Nephron progenitor cell (in vitro differentiated cells): Measurements from ENCODE around the gene COMMD1.
A peak's percentile ranks its signal among the peaks of the same experiment; 100 is the strongest.
"Not testable (repeated sequence)": the region's sequence is repeated elsewhere in the genome, so short reads cannot be mapped to it uniquely, and the experiment has no call there.

Source experiments
- DNase-seq: peaks from one replicate; pipeline ENCODE4 v3.0.0; 2021
- H3K27ac Mint-ChIP-seq: 2 replicates; pipeline ENCODE4 v1.8.0; 2021; ENCODE audit warnings: mild to moderate bottlenecking, moderate library complexity, mixed read lengths
- H3K27me3 Mint-ChIP-seq: 2 replicates; pipeline ENCODE4 v1.8.0; 2021; ENCODE audit warnings: mild to moderate bottlenecking, low read depth, mixed read lengths; ENCODE audit not compliant: poor library complexity
- H3K36me3 Mint-ChIP-seq: 2 replicates; pipeline ENCODE4 v1.8.0; 2021; ENCODE audit warnings: low read depth, mixed read lengths
- H3K4me1 Mint-ChIP-seq: 2 replicates; pipeline ENCODE4 v1.8.0; 2021; ENCODE audit warnings: mixed read lengths
- H3K4me3 Mint-ChIP-seq: 2 replicates; pipeline ENCODE4 v1.8.0; 2021; ENCODE audit warnings: mild to moderate bottlenecking, moderate library complexity, mixed read lengths
- H3K9me3 Mint-ChIP-seq: 2 replicates; pipeline ENCODE4 v1.8.0; 2021; ENCODE audit warnings: mild to moderate bottlenecking, moderate library complexity, mixed read lengths
- TF ChIP-seq, protein P1 (sequence below): fragments of 200-600 bp; sonication (generic); IDR thresholded peaks from 2 replicates; pipeline ENCODE4 v1.5.0; 2021; ENCODE audit warnings: antibody characterized with exemption

The COMMD1 gene

GRCh38 chr2:61898810-61899209 lies 6.7 kb upstream of the COMMD1 start:
- no peaks in the 10 kb centered on the region for H3K36me3 Mint-ChIP-seq
- H3K4me3 Mint-ChIP-seq = no peak overlapping the region
- H3K27me3 Mint-ChIP-seq = peaks cover 7% of the 10 kb centered on the region
- no peak overlapping the region for H3K27ac Mint-ChIP-seq
- H3K9me3 Mint-ChIP-seq = no peaks in the 10 kb centered on the region
- DNase-seq = no peak
- H3K4me1 Mint-ChIP-seq = no peaks in the 10 kb centered on the region
- TF ChIP-seq, protein P1, sequence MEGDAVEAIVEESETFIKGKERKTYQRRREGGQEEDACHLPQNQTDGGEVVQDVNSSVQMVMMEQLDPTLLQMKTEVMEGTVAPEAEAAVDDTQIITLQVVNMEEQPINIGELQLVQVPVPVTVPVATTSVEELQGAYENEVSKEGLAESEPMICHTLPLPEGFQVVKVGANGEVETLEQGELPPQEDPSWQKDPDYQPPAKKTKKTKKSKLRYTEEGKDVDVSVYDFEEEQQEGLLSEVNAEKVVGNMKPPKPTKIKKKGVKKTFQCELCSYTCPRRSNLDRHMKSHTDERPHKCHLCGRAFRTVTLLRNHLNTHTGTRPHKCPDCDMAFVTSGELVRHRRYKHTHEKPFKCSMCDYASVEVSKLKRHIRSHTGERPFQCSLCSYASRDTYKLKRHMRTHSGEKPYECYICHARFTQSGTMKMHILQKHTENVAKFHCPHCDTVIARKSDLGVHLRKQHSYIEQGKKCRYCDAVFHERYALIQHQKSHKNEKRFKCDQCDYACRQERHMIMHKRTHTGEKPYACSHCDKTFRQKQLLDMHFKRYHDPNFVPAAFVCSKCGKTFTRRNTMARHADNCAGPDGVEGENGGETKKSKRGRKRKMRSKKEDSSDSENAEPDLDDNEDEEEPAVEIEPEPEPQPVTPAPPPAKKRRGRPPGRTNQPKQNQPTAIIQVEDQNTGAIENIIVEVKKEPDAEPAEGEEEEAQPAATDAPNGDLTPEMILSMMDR = peak; percentile 19

GRCh38 chr2:61900281-61900680 lies 5.2 kb upstream of the COMMD1 start:
- H3K27ac Mint-ChIP-seq = no peak overlapping the region
- H3K36me3 Mint-ChIP-seq = no peaks in the 10 kb centered on the region
- H3K9me3 Mint-ChIP-seq = no peaks in the 10 kb centered on the region
- peaks cover 7% of the 10 kb centered on the region for H3K27me3 Mint-ChIP-seq
- no peak for DNase-seq
- H3K4me1 Mint-ChIP-seq = no peaks in the 10 kb centered on the region
- TF ChIP-seq, protein P1 = no peak
- H3K4me3 Mint-ChIP-seq = no peak overlapping the region

GRCh38 chr2:61906186-61906470 lies 654 bp downstream of the COMMD1 start:
- TF ChIP-seq, protein P1 = no peak
- Mint-ChIP-seq H3K4me1 (peaks cover 14% of the 10 kb centered on the region), H3K4me3 (peak overlapping the region; percentile 99), H3K27me3 (no peaks in the 10 kb centered on the region), H3K27ac (peak overlapping the region; percentile 92), H3K36me3 (no peaks in the 10 kb centered on the region), H3K9me3 (no peaks in the 10 kb centered on the region)
- no peak for DNase-seq

- H3K36me3 Mint-ChIP-seq = no peaks in the 10 kb centered on the region
- H3K27ac Mint-ChIP-seq = no peak overlapping the region
- H3K4me3 Mint-ChIP-seq = no peak overlapping the region
- no peak for DNase-seq
- TF ChIP-seq, protein P1 = no peak
- no peaks in the 10 kb centered on the region for H3K27me3 Mint-ChIP-seq
- no peaks in the 10 kb centered on the region for H3K9me3 Mint-ChIP-seq
- peaks cover 14% of the 10 kb centered on the region for H3K4me1 Mint-ChIP-seq
Observed at GRCh38 chr2:61909116-61909515, 3.6 kb downstream of the COMMD1 start.

DNA sequence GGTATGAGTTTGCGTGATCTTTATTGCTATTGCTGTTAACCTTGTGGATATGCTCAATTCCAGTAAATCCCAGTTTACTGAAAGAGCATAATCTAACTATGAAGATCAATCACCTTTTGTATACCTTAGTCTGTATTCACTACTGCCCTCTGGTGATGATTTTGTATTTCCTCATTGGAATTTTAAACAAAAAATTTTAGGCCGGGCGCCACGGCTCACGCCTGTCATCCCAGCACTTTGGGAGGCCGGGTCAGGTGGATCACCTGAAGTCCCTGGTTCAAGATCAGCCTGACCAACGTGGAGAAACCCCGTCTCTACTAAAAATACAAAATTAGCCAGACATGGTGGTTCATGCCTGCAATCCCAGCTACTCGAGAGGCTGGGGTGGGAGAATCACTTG lies 5.1 kb downstream of the COMMD1 start:
- no peak for DNase-seq
- peaks cover 5% of the 10 kb centered on the region for H3K36me3 Mint-ChIP-seq
- H3K27ac Mint-ChIP-seq = no peak overlapping the region
- no peak overlapping the region for H3K4me3 Mint-ChIP-seq
- H3K9me3 Mint-ChIP-seq = no peaks in the 10 kb centered on the region
- H3K4me1 Mint-ChIP-seq = peaks cover 14% of the 10 kb centered on the region
- TF ChIP-seq, protein P1 = peak; percentile 18
- no peaks in the 10 kb centered on the region for H3K27me3 Mint-ChIP-seq

GRCh38 chr2:61911510-61911909 lies 6.0 kb downstream of the COMMD1 start:
- peaks cover 6% of the 10 kb centered on the region for H3K4me1 Mint-ChIP-seq
- TF ChIP-seq, protein P1 = no peak
- H3K27me3 Mint-ChIP-seq = no peaks in the 10 kb centered on the region
- H3K9me3 Mint-ChIP-seq = no peaks in the 10 kb centered on the region
- no peak overlapping the region for H3K27ac Mint-ChIP-seq
- no peak overlapping the region for H3K4me3 Mint-ChIP-seq
- no peak for DNase-seq
- H3K36me3 Mint-ChIP-seq = peaks cover 5% of the 10 kb centered on the region

- H3K27ac Mint-ChIP-seq = peak overlapping the region; percentile 37
- not testable (repeated sequence) for H3K9me3 Mint-ChIP-seq, H3K27me3 Mint-ChIP-seq, H3K36me3 Mint-ChIP-seq, DNase-seq, H3K4me3 Mint-ChIP-seq, H3K4me1 Mint-ChIP-seq
Observed at GRCh38 chr2:61914794-61915193, 9.3 kb downstream of the COMMD1 start.
